ENCODE data around the gene OXGR1.

Gene OXGR1

DNA sequence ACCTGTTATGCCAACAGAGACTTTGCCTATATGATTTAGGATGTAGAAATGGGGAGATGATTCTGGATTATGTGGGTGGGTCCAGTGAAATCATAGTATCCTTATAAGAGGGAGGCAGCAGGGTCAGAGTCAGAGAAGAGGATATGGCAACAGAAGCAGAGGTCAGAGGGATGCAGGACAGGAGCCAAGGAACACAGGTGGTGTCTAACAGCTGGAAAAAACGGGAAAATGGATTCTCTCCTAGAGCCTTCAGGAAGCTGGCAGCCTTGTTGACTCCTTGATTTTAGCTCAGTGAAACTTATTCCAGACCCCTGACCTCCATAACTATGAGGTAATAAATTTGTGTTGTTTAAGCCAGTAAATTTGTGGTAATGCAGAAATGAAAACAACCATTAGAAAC, 28.8 kb upstream of the OXGR1 start:
- no peak for TF ChIP-seq CTCF (IDR thresholded peaks at IDR 0.05; ENCODE audit: low read depth, low read length)

DNA sequence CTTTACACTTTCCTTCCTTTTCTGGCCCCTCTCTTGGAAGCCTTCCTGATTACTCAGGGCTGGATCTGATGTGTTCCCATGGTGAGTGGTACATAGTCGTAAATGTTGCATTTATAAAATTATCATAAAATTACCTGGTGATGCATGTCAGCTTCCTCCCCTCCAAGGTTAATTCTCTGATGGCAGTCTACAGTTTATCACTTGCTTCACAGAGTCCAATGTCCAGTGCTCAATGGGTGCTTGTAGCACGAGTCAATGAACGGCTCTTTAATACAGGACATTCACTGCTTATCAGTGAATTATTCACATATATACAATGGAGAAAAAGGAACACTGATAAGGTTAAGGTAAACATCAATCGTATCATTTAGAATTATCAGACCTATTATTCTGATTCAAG, 27.0 kb upstream of the OXGR1 start:
- no peak for TF ChIP-seq CTCF (IDR thresholded peaks at IDR 0.05; ENCODE audit: low read depth, low read length)
- DNase-seq (ENCODE audit: extremely low read depth, low read depth) = no peak

More for the DNA sequence above, 28.8 kb upstream of the OXGR1 start:
- no peak for DNase-seq (ENCODE audit: extremely low read depth, low read depth)

- no peak for DNase-seq (ENCODE audit: extremely low read depth, low read depth)
- TF ChIP-seq CTCF (IDR thresholded peaks at IDR 0.05; ENCODE audit: low read depth, low read length) = no peak
Measured at GRCh38 chr13:97020689-97021240, 26.5 kb upstream of the OXGR1 start.

- DNase-seq (ENCODE audit: extremely low read depth, low read depth) = no peak
Measured at GRCh38 chr13:97020194-97020593, 25.9 kb upstream of the OXGR1 start.

DNA sequence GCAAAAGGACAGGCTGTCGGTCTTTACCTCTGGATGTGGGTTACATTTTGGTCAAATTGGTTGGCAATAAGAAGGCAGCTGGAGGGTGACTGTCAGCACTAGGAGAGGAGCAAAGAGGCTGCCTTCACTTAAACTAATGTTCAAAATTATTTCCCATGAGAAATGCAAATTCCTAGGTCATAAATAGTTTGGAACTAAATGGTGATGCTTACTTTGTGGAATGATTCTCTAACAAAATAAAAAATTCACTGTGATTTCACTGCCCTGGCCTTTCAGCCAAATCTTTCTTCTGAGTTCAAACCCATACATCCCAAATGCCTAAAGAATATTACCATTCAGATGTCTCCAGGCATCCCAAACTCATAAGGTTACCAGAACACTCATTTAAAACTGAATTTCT, 25.0 kb upstream of the OXGR1 start:
- no peak for DNase-seq (ENCODE audit: extremely low read depth, low read depth)
- no peak for TF ChIP-seq CTCF (IDR thresholded peaks at IDR 0.05; ENCODE audit: low read depth, low read length)

More at GRCh38 chr13:97020194-97020593, 25.9 kb upstream of the OXGR1 start:
- TF ChIP-seq CTCF (IDR thresholded peaks at IDR 0.05; ENCODE audit: low read depth, low read length) = no peak

GRCh38 chr13:97018029-97018819, 23.9 kb upstream of the OXGR1 start:
- peak; percentile 89 for TF ChIP-seq CTCF (IDR thresholded peaks at IDR 0.05; ENCODE audit: low read depth, low read length)
- DNase-seq (ENCODE audit: extremely low read depth, low read depth) = no peak

DNA sequence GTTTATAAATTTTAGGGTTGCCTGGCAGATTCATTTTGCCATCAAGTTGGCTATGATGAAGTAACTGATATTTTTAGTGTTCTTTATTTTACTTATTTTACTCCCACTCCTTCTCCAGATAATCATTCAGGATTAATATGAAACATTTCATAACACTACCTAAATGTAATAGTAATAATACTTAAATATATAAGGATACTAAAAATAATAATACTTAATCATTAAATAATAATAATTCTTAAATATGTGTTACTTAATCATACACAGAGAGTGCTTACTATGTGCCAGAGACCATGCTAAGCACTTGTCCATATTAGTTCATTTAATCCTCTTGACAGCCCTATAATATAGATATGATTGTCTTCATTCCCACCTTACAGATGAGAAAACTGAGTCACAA, 23.0 kb upstream of the OXGR1 start:
- DNase-seq (ENCODE audit: extremely low read depth, low read depth) = no peak
- no peak for TF ChIP-seq CTCF (IDR thresholded peaks at IDR 0.05; ENCODE audit: low read depth, low read length)

Data from AG09319 (cell line).